ENCODE results near the gene LINS1. TPM values are rescaled to one million over a fixed set of nuclear protein-coding genes. Genes with fewer than 3 reads are reported as not detected.

The LINS1 gene
- total RNA-seq, 1 donor from 2014 or later = 5.0 TPM

Other genes starting within 250 kb of the LINS1 start
- not detected in 2 replicates for gene CERS3, start 73.2 kb downstream of the LINS1 start, total RNA-seq
- gene ASB7, start 405 bp upstream of the LINS1 start, total RNA-seq = 10.5 and 13.3 TPM in 2 replicates

All from lung microvascular endothelial cell (primary cell).